NCI-H128 (cell line): ENCODE data around the gene FOXRED2.
"Not testable (repeated sequence)": the region's sequence is repeated elsewhere in the genome, so short reads cannot be mapped to it uniquely, and the experiment has no call there.

Source experiments
- DNase-seq: peaks from one replicate; lab custom pipeline; 2025; ENCODE audit not compliant: unreplicated experiment; lab: John Stamatoyannopoulos, UW

Gene FOXRED2

DNA sequence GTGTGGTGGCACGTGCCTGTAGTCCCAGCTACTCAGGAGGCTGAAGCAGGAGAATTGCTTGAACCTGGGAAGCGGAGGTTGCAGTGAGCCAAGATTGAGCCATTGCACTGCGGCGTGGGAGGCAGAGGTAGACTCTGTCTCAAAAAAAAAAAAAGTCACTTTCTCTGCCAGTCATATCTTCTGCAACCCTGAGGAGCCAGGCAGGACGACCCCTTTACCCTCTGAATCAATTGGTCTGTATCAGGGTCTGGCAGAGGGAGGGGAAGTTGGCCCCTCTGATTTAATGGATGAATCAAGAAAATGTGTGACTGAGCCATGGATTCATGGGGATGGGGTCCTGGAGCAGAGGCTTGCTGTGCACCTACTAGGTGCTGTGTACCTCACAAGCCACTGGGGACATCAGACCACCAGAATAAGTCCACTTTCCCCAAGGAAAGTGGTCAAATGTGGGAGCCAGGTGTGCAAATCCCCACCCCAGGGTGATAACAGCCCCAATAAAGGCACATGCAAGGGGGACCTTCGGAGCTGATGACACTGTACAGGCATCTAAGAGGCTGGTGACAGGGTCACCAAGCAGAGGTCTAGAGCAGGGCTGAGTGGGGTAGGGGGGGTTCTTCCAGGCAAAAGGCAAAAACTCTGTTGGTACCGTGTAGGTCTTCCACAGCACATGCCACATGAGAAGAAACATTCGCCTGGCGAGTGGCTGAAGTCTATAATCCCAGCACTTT lies 54.4 kb downstream of the FOXRED2 start:
- no peak for DNase-seq

DNA sequence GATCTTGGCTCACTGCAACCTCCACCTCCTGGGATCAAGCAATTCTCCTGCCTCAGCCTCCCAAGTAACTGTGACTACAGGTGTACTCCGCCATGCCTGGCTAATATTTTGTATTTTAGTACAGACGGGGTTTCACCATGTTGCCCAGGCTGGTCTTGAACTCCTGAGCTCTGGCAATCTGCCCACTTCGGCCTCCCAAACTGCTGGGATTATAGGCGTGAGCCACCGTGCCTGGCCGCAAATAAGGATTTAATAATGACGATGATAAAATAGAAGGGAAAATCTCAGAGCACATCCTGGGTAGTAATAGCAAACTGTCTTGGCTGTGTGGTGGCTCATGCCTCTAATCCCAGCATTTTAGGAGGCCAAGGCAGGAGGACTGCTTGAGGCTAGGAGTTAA lies 55.9 kb downstream of the FOXRED2 start:
- not testable (repeated sequence) for DNase-seq

DNA sequence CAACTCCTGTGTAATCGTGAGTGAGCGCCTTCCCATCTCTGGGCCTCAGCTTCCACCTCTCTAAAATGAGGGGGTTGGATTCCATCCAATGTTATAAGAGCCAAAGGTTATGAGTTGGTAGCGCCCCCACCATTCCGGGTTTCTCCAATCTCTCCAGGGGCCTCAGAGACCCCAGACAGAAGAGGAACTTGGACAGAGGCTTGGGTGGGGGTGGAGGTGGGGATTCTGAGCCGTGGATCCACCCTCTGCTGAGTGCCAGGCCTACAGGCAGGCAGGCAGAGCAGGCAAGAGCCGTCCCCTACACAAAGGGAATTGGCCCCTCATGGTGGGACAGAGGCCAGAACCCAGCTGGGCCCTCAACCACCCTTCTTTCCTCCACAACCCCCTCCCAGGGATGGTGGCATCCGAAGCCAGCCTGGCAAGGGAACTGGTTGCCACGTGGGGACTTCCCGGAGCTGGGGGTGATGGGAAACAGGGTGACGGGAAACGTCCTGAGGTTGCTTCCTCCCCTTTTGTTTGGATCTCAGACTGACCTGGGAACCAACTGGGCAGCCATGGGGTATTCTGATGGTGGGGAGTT lies 57.2 kb downstream of the FOXRED2 start:
- no peak for DNase-seq

- no peak for DNase-seq
These were observed 59.2 kb downstream of the FOXRED2 start for GRCh38 chr22:36447632-36448031.

DNA sequence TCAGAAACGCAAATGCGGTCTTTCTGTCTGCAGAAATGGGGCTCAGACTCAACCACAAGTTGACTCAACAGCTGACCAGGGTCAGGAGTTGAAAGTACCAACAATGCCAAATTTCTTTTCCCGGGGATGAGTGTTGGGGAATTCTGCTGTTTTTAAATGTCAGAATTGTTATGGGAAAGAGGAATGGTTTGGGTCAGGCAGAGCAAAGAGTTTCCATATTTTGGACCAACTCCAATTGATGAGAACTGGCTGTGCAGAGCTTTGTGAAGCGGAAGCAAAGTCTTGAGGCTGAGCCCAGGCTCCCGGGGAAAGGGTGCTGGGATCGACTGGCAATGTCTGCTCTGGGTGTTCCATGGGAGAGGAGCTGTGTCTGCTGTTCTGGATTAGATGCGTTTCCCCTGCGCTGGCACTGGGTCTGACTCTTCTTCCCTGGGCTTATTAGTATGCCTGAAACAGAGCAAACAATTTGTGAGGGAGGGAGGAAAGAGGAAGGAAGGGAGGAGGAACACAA lies 61.6 kb downstream of the FOXRED2 start:
- DNase-seq: no peak

GRCh38 chr22:36443198-36443770 lies 63.6 kb downstream of the FOXRED2 start:
- DNase-seq: no peak

- DNase-seq: no peak
These were observed 64.2 kb downstream of the FOXRED2 start for GRCh38 chr22:36442506-36443197.

- no peak for DNase-seq
These were observed 66.3 kb downstream of the FOXRED2 start for GRCh38 chr22:36440429-36441002.

- DNase-seq: no peak
These were observed 67.2 kb downstream of the FOXRED2 start for GRCh38 chr22:36439481-36440271.
